ENCODE data around the gene MAP2. TPM values are rescaled to one million over a fixed set of nuclear protein-coding genes. Genes with fewer than 3 reads are reported as not detected.

MAP2 gene
- total and polyA plus RNA-seq, 10 of the 15 experiments (the other 5 are each of a cell fraction or from before 2014, with no cell fraction given): 0.01 TPM; not detected in 9

GRCh38 chr2:209525834-209526281, 102.0 kb downstream of the MAP2 start (continued):
- no peak for TF ChIP-seq CHD2 (IDR thresholded peaks at IDR 0.05; ENCODE audit: borderline replicate concordance, low read depth, low read length)

- DNase-seq (ENCODE audit: low read depth, low spot score) (no peak), FAIRE-seq (peak; percentile 59), ATAC-seq (peak; percentile 57)
- Histone ChIP-seq H4K20me1 (ENCODE audit: control insufficient read depth, insufficient read depth) (no peaks in the 10 kb centered on the region), H3K27me3 (replicated peaks in 1 of 2; ENCODE audit: control insufficient read depth in 2 of 2, insufficient read depth in 2 of 2, low read length in 1 of 2) (no peaks in the 10 kb centered on the region), H3K4me2 (ENCODE audit: control insufficient read depth, insufficient read depth) (peak overlapping the region; percentile 7; the same call in 1 of the 2 replicates), H3K36me3 (ENCODE audit: control insufficient read depth in 2 of 2, insufficient read depth in 2 of 2, low read length in 1 of 2) (no peaks in the 10 kb centered on the region), H3K27ac (ENCODE audit: control insufficient read depth, insufficient read depth) (no peak overlapping the region), H3K4me3 (no peak overlapping the region), H3K79me2 (ENCODE audit: control insufficient read depth, insufficient read depth, low read length) (no peaks in the 10 kb centered on the region), H2AFZ (ENCODE audit: control insufficient read depth, low read depth, low read length) (no peak overlapping the region), H3K9me3 (replicated peaks; ENCODE audit: control insufficient read depth, insufficient read depth, low read length) (no peaks in the 10 kb centered on the region), H3K4me1 (ENCODE audit: control insufficient read depth, insufficient read depth, low read length) (peaks cover 10% of the 10 kb centered on the region; the same call in 1 of the 2 replicates), H3K9ac (ENCODE audit: control insufficient read depth, insufficient read depth, low read length) (no peak overlapping the region)
- CTCF ChIA-PET: interaction anchor here (1.5 kb wide), 1 partner anchor 10 kb away, joined by 5 read pairs; no protein-coding TSS in a partner anchor
- intact Hi-C loops (cut with micrococcal nuclease; ENCODE audit: unreplicated experiment) (no loop called here), in situ Hi-C loops (cut with MboI) (no loop called here)
- POLR2A ChIA-PET: no interaction called here
- BruUV-seq (replicated peaks): no TSS peak
- RAD21 ChIA-PET (ENCODE audit: unreplicated experiment): interaction anchor here (1.1 kb wide), 1 partner anchor 146 kb away, joined by 3 read pairs; no protein-coding TSS in a partner anchor
- 0% methylated on average over 1 of the region's 1 CpG for WGBS (ENCODE audit: insufficient coverage, insufficient replicate concordance, low lambda C conversion rate, missing lambda C conversion rate)
- SMC1A ChIA-PET (ENCODE audit: uncharacterized antibody, unreplicated experiment): no interaction called here
- TF ChIP-seq PML (IDR thresholded peaks at IDR 0.05; ENCODE audit: low read length) (no peak), TARDBP (IDR thresholded peaks at IDR 0.05; ENCODE audit: borderline replicate concordance) (no peak), BCL3 (IDR thresholded peaks at IDR 0.05; ENCODE audit: borderline replicate concordance, insufficient read depth, low read depth, low read length, poor library complexity, severe bottlenecking) (no peak), NFXL1 (IDR thresholded peaks at IDR 0.05; ENCODE audit: borderline replicate concordance) (no peak), SMAD1 (IDR thresholded peaks at IDR 0.05; ENCODE audit: low read depth, partially characterized antibody) (no peak), RFX5 (IDR thresholded peaks at IDR 0.05; ENCODE audit: low read depth, low read length) (no peak), RELB (IDR thresholded peaks at IDR 0.05; ENCODE audit: low read depth) (no peak), MTA3 (IDR thresholded peaks at IDR 0.05; ENCODE audit: borderline replicate concordance, low read length) (no peak), E4F1 (IDR thresholded peaks at IDR 0.05; ENCODE audit: borderline replicate concordance, partially characterized antibody) (no peak), MXI1 (IDR thresholded peaks at IDR 0.05; ENCODE audit: low read depth, low read length) (no peak), IKZF1 (conservative IDR thresholded peaks at IDR 0.05) (0 out of 2 replicates have a peak, but pooled peaks have one; percentile 8), YY1 (IDR thresholded peaks at IDR 0.05; ENCODE audit: low read depth, low read length) (no peak), MEF2A (IDR thresholded peaks at IDR 0.05; ENCODE audit: insufficient read depth, low read depth, low read length) (0 out of 2 replicates have a peak, but pooled peaks have one; percentile 65), USF2 (IDR thresholded peaks at IDR 0.05; ENCODE audit: borderline replicate concordance, low read depth, low read length) (no peak), NR2C1 (IDR thresholded peaks at IDR 0.05) (no peak), MYC (IDR thresholded peaks at IDR 0.05; ENCODE audit: insufficient read depth, insufficient read length, insufficient replicate concordance, low read length, severe bottlenecking) (no peak)
Observed at GRCh38 chr2:209526561-209526960, 102.7 kb downstream of the MAP2 start.

All from GM12878 (cell line).